BJ (cell line): ENCODE measurements around the gene PPAN. TPM values are rescaled to one million over a fixed set of nuclear protein-coding genes. Genes with fewer than 3 reads are reported as not detected.

ENCODE experiments used
- CTCF ChIA-PET: fragments of 350-600 bp; formaldehyde crosslinking; extraction: SDS; loops from one replicate; lab custom pipeline; 2021; ENCODE audit warnings: antibody characterized with exemption, inconsistent platforms; lab: Yijun Ruan, JAX
- POLR2A ChIA-PET: fragments of 300-600 bp; sonication (Branson Sonifier 250); formaldehyde crosslinking; extraction: SDS; loops from one replicate; lab custom pipeline; 2021; ENCODE audit warnings: antibody characterized with exemption; lab: Charles Lee
- DNase-seq: peaks from one replicate; pipeline ENCODE4 v3.0.0-alpha.2; 2011; ENCODE audit warnings: low read depth
- H3K27me3 ChIP-seq: 2 replicates; pipeline ENCODE4 v1.6.0; 2011; ENCODE audit warnings: low read length; ENCODE audit not compliant: control insufficient read depth, insufficient read depth
- H3K36me3 ChIP-seq: 2 replicates; pipeline ENCODE4 v1.5.1; 2011; ENCODE audit warnings: low read length; ENCODE audit not compliant: control insufficient read depth, insufficient read depth
- H3K4me3 ChIP-seq: 2 replicates; pipeline ENCODE4 v1.5.1; 2011; ENCODE audit warnings: low read depth, mild to moderate bottlenecking, control low read depth, low read length
- polyA plus RNA-seq: library from polyadenylated mRNA; depleted of rRNA; stranded (reverse); fragments of >200 nt; gene quantifications from 2 replicates; pipeline ENCODE4 v1.2.3, GENCODE V29; 2011
- TF ChIP-seq, protein P1 (sequence below): IDR thresholded peaks from 2 replicates; pipeline ENCODE4 v1.5.1; 2011; ENCODE audit warnings: low read depth, mild to moderate bottlenecking, control low read depth, inconsistent platforms, low read length, moderate library complexity; ENCODE audit not compliant: insufficient read depth

PPAN gene
- polyA plus RNA-seq, 1 experiment, result 18.1 TPM

DNA sequence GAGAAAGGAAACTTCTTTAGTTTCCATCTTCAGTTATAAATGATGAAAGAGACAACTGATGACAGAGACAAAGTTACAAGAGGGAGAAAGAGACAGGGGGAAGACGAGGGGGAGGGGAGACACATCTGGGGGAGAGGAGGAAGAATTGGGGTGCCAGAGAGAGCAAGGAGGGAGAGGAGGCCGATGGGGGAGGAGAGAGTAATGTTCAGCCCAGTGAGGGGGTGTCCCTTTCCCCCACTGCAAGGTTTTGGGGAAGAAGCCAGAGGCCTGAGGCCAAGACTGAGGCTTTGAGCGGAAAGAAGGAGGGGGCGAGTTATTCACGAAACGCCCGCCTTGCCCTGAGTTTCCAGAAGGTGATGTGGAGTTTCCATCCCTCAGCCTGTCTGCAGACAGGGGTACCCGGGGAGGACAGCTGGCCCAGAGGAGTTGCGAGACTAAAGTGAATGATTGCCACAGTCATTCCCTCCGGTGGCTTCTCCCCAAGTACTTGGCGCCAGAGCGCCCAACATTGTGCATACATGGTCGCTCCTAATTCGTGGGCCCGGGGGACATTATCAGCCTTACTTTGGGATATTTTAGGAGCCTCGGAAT is 558 bp upstream of the PPAN start:
- TF ChIP-seq, protein P1, sequence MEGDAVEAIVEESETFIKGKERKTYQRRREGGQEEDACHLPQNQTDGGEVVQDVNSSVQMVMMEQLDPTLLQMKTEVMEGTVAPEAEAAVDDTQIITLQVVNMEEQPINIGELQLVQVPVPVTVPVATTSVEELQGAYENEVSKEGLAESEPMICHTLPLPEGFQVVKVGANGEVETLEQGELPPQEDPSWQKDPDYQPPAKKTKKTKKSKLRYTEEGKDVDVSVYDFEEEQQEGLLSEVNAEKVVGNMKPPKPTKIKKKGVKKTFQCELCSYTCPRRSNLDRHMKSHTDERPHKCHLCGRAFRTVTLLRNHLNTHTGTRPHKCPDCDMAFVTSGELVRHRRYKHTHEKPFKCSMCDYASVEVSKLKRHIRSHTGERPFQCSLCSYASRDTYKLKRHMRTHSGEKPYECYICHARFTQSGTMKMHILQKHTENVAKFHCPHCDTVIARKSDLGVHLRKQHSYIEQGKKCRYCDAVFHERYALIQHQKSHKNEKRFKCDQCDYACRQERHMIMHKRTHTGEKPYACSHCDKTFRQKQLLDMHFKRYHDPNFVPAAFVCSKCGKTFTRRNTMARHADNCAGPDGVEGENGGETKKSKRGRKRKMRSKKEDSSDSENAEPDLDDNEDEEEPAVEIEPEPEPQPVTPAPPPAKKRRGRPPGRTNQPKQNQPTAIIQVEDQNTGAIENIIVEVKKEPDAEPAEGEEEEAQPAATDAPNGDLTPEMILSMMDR, result no peak
- Histone ChIP-seq H3K36me3 (peaks cover 23% of the 10 kb centered on the region), H3K27me3 (no peaks in the 10 kb centered on the region), H3K4me3 (no peak overlapping the region)
- no peak for DNase-seq
- CTCF ChIA-PET, result interaction anchor here (0.8 to 3.1 kb wide), 6 partner anchors 9 to 285 kb away, joined by 3 to 18 read pairs (median 4); no protein-coding TSS in a partner anchor
- POLR2A ChIA-PET, result no interaction called here

DNA sequence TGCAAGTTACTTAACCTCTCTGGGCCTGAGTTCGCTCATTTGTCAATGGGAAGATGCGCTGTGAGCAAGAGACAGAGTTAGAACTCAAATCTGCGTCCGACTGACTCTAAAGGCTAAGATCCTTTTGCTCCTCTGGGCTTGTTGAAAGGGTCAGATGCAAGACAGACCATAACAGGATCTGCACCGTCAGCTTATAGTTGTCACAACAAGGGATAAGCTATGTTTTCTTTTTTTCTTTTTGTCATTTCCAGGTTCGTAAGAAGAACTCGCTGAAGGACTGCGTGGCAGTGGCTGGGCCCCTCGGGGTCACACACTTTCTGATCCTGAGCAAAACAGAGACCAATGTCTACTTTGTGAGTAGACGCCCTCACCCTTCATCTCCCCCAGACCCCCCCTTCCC is 1.1 kb downstream of the PPAN start:
- ChIA-PET POLR2A (no interaction called here), CTCF (interaction anchor here (0.6 to 3.1 kb wide), 4 partner anchors 13 to 296 kb away, joined by 3 to 18 read pairs (median 4); partner anchors contain the start of gene CDC37)
- H3K4me3 ChIP-seq, result peak overlapping the region; percentile 95
- TF ChIP-seq, protein P1, result no peak
- peaks cover 31% of the 10 kb centered on the region for H3K36me3 ChIP-seq
- DNase-seq, result no peak
- no peaks in the 10 kb centered on the region for H3K27me3 ChIP-seq

DNA sequence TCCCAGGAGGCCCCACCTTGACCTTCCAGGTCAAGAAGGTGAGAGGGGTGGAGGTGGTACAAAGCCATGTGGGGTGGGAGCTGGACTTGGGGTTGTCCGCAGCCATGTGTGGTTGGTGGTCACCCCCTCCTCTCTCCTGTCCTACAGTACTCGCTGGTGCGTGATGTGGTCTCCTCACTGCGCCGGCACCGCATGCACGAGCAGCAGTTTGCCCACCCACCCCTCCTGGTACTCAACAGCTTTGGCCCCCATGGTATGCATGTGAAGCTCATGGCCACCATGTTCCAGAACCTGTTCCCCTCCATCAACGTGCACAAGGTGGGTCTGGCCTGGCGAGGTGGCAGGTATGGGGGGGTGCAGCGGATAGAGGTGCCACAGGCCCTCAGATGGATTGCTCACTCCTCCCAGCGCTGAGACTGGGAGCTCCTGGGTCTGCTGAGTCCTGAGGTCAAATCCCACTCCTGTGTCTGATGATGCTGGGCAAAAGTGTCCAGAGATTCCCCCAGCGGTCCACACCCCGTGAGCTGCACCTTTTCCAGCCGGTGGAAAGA is 1.7 kb downstream of the PPAN start:
- CTCF ChIA-PET, result interaction anchor here (1.2 to 3.1 kb wide), 2 partner anchors 13 to 142 kb away, joined by 5 to 18 read pairs; no protein-coding TSS in a partner anchor
- DNase-seq, result no peak
- Histone ChIP-seq H3K4me3 (no peak overlapping the region), H3K36me3 (peaks cover 31% of the 10 kb centered on the region), H3K27me3 (no peaks in the 10 kb centered on the region)
- POLR2A ChIA-PET, result interaction anchor here (0.5 kb wide), 1 partner anchor 36 kb away, joined by 20 read pairs; no protein-coding TSS in a partner anchor
- TF ChIP-seq, protein P1, result no peak

DNA sequence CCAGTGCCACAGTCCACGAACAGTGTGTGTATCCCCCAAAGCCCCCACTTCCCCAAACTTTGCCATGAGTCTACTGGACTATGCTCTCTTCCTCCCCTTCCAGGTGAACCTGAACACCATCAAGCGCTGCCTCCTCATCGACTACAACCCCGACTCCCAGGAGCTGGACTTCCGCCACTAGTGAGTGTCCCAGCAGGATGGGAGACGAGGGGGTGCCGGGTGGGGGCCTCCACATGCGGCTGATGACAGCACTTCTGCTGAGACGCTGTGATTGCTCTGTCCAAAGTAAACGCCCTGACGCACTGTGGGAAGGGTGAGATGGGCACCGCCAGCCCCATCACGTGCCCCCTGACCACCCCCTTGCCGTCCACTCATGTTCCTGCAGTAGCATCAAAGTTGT is 3.4 kb downstream of the PPAN start:
- TF ChIP-seq, protein P1, result no peak
- no peaks in the 10 kb centered on the region for H3K27me3 ChIP-seq
- no peak for DNase-seq
- ChIA-PET POLR2A (no interaction called here), CTCF (interaction anchor here (1.0 to 2.0 kb wide), 2 partner anchors 10 to 140 kb away, joined by 4 read pairs; no protein-coding TSS in a partner anchor)
- no peak overlapping the region for H3K4me3 ChIP-seq
- peaks cover 35% of the 10 kb centered on the region for H3K36me3 ChIP-seq
